HepG2 (cell line): ENCODE measurements around the gene SF3B2. TPM values are rescaled to one million over a fixed set of nuclear protein-coding genes. Genes with fewer than 3 reads are reported as not detected.

Experiments used
- ATAC-seq: fragments of 200-7000 bp; cut with Tn5 transposase; 3 replicates; pipeline ENCODE4 v1.9.1; 2020; ENCODE audit warnings: mild to moderate bottlenecking, moderate library complexity
- Bru-seq: library from RNA; stranded (reverse); fragments of 400-500 nt; gene quantifications from one replicate; lab custom pipeline; 2021; lab: Mats Ljungman, UMichigan
- BruChase-seq, 2 experiments: library from RNA; stranded (reverse); fragments of 400-500 nt; gene quantifications; one replicate each; lab custom pipeline; 2021; lab: Mats Ljungman, UMichigan
- BruUV-seq: library from RNA; stranded (reverse); fragments of 400-500 nt; replicated peaks from 2 replicates; lab custom pipeline; 2021; lab: Mats Ljungman, UMichigan
- CTCF ChIA-PET: fragments of 300-600 bp; formaldehyde crosslinking; extraction: SDS; loops from one replicate; lab custom pipeline; 2021; ENCODE audit warnings: low total read pairs, inconsistent platforms, low intra/inter-chr PET ratio; lab: Yijun Ruan, JAX
- POLR2A ChIA-PET: fragments of 350-600 bp; sonication (Branson Sonifier 250); formaldehyde crosslinking; loops from one replicate; lab custom pipeline; 2020; ENCODE audit warnings: antibody characterized with exemption, inconsistent platforms; lab: Yijun Ruan, JAX
- DNase-seq: peaks from one replicate; pipeline ENCODE4 v3.0.0-alpha.2; 2015; ENCODE audit warnings: low spot score
- FAIRE-seq: peaks from 3 replicates; lab custom pipeline; 2011; peaks lifted over from hg19 to GRCh38; lab: Jason Lieb, UNC
- H2AFZ ChIP-seq: one replicate; pipeline ENCODE4 v1.6.1; 2011; ENCODE audit warnings: low read length, inconsistent platforms
- H3K27ac ChIP-seq: fragments of 300-600 bp; 3 replicates; pipeline ENCODE4 v1.8.0; 2011; ENCODE audit warnings: mixed run types, mild to moderate bottlenecking, mixed read lengths, low read length, inconsistent platforms; ENCODE audit not compliant: insufficient read depth; ENCODE audit errors: extremely low read length
- H3K27me3 ChIP-seq, 2 experiments: fragments of 200-600 bp in 1 of 2; 2 replicates in 1 of 2; 3 replicates in 1 of 2; pipeline versions ENCODE4 v1.6.0 to v1.8.0; 2011; ENCODE audit warnings: low read length in 2 of 2, mild to moderate bottlenecking in 2 of 2, moderate library complexity in 2 of 2, inconsistent platforms in 1 of 2; ENCODE audit not compliant: insufficient read depth in 2 of 2, control insufficient read depth in 1 of 2
- H3K36me3 ChIP-seq, 2 experiments: fragments of 200-600 bp in 1 of 2; replicated peaks in 1 of 2; 2 replicates in 1 of 2; 3 replicates in 1 of 2; pipeline versions ENCODE4 v1.5.1 to v1.8.0; 2011; ENCODE audit warnings: low read length in 2 of 2, inconsistent platforms in 1 of 2; ENCODE audit not compliant: insufficient read depth in 2 of 2, control insufficient read depth in 1 of 2
- H3K4me1 ChIP-seq: 2 replicates; pipeline ENCODE4 v1.5.1; 2012; ENCODE audit warnings: low read length, inconsistent platforms; ENCODE audit not compliant: insufficient read depth
- H3K4me2 ChIP-seq: 2 replicates; pipeline ENCODE4 v1.6.0; 2011; ENCODE audit warnings: low read depth, low read length, inconsistent platforms
- H3K4me3 ChIP-seq, 3 experiments: fragments of 200-600 bp in 1 of 3; sonication (generic), shearing (Covaris generic) in 1 of 3; replicated peaks in 1 of 3; 2 replicates each; pipeline ENCODE4 v1.5.1; 2011 to 2016; ENCODE audit warnings: low read length in 3 of 3, inconsistent platforms in 2 of 3, low read depth in 2 of 3, mild to moderate bottlenecking in 2 of 3, control low read depth in 1 of 3, mixed read lengths in 1 of 3; ENCODE audit not compliant: insufficient read depth in 1 of 3
- H3K79me2 ChIP-seq: one replicate; pipeline ENCODE4 v1.6.1; 2011; ENCODE audit warnings: low read length, inconsistent platforms; ENCODE audit not compliant: insufficient read depth
- H3K9ac ChIP-seq: 2 replicates; pipeline ENCODE4 v1.6.0; 2011; ENCODE audit warnings: mild to moderate bottlenecking, low read depth, low read length, inconsistent platforms; ENCODE audit not compliant: insufficient read depth
- H3K9me3 ChIP-seq: 2 replicates; pipeline ENCODE4 v1.5.1; 2012; ENCODE audit warnings: mild to moderate bottlenecking, low read length
- H4K20me1 ChIP-seq: 2 replicates; pipeline ENCODE4 v1.6.0; 2011; ENCODE audit warnings: inconsistent platforms, mild to moderate bottlenecking, low read length, moderate library complexity; ENCODE audit not compliant: insufficient read depth
- ARNTL ChIP-seq: sonication (generic); formaldehyde crosslinking; IDR thresholded peaks from 2 replicates; pipeline ENCODE4 v1.4.0; 2020; ENCODE audit warnings: mild to moderate bottlenecking, missing genetic modification reagents
- ATF6 ChIP-seq: sonication (generic); formaldehyde crosslinking; conservative IDR thresholded peaks from 2 replicates; pipeline ENCODE4 v1.4.0; 2020; ENCODE audit warnings: missing genetic modification reagents
- IKZF1 ChIP-seq: fragments of 450-650 bp; IDR thresholded peaks from 2 replicates; pipeline ENCODE4 v1.7.1; 2016
- KLF11 ChIP-seq: IDR thresholded peaks from 2 replicates; pipeline ENCODE4 v1.6.1; 2016; ENCODE audit warnings: missing compliant biosample characterization
- ZBTB8A ChIP-seq: sonication (generic); formaldehyde crosslinking; IDR thresholded peaks from 2 replicates; pipeline ENCODE4 v1.4.0; 2020; ENCODE audit warnings: mild to moderate bottlenecking, low read depth, missing genetic modification reagents, borderline replicate concordance
- ZNF292 ChIP-seq: sonication (generic); formaldehyde crosslinking; IDR thresholded peaks from 2 replicates; pipeline ENCODE4 v1.8.1; 2022; ENCODE audit warnings: mild to moderate bottlenecking, low read depth, missing genetic modification reagents, borderline replicate concordance
- ZNF510 ChIP-seq: sonication (generic); formaldehyde crosslinking; IDR thresholded peaks from 2 replicates; pipeline ENCODE4 v1.4.0; 2020; ENCODE audit warnings: low read depth, mild to moderate bottlenecking, missing genetic modification reagents
- ZNF547 ChIP-seq: sonication (generic); formaldehyde crosslinking; IDR thresholded peaks from 2 replicates; pipeline ENCODE4 v1.5.1; 2020; ENCODE audit warnings: mild to moderate bottlenecking, missing genetic modification reagents
- ZNF7 ChIP-seq: IDR thresholded peaks from 2 replicates; pipeline ENCODE4 v1.6.1; 2016; ENCODE audit warnings: missing biosample characterization, missing genetic modification reagents
- ZNF740 ChIP-seq: sonication (generic); formaldehyde crosslinking; IDR thresholded peaks from 2 replicates; pipeline ENCODE4 v1.4.0; 2020; ENCODE audit warnings: missing genetic modification reagents
- ZNF883 ChIP-seq: sonication (generic); formaldehyde crosslinking; IDR thresholded peaks from 2 replicates; pipeline ENCODE4 v1.5.1; 2020; ENCODE audit warnings: mild to moderate bottlenecking, missing genetic modification reagents; ENCODE audit errors: not compliant biosample characterization
- WGBS: methylation state at CpG from one replicate; pipeline ENCODE4 v1.1.6; 2017; ENCODE audit warnings: low lambda C conversion rate; 5-methylcytosine and 5-hydroxymethylcytosine counted together
- in situ Hi-C: cut with HindIII; loops from 2 replicates; pipeline ENCODE4 v1.10.0; 2017; ENCODE audit warnings: low pct_unique_long_range_greater_than_20kb; ENCODE audit not compliant: extremely low pct_ligation_motif_present
- intact Hi-C: fragments of 100-400 bp; cut with micrococcal nuclease; formaldehyde crosslinking; loops from one replicate; pipeline ENCODE4 v1.10.0; 2022; ENCODE audit not compliant: unreplicated experiment
- long read RNA-seq, 2 experiments: library from RNA in 1 of 2; library from polyadenylated mRNA in 1 of 2; stranded (forward) in 1 of 2; unstranded in 1 of 2; transcript quantifications; one replicate each; pipeline ENCODE4 v2.0.0, GENCODE V29; 2019 to 2022
- polyA minus RNA-seq, 3 experiments: library from RNA; depleted of rRNA, polyadenylated mRNA; stranded (reverse); fragments of >200 nt; gene quantifications; 2 replicates each; pipeline ENCODE4 v1.2.3, GENCODE V29; 2011; ENCODE audit warnings: low replicate concordance in 1 of 3
- polyA plus RNA-seq, 8 experiments: library from polyadenylated mRNA; depleted of rRNA in 3 of 8; stranded (reverse) in 7 of 8; unstranded in 1 of 8; fragments of >200 nt; fragmentation: Illumina TruSeq in 4 of 8; extraction: Trizol in 4 of 8; gene quantifications; 2 replicates each; pipeline versions ENCODE4 v1.2.1 to v1.2.3, GENCODE V29; 2011 to 2016; ENCODE audit warnings: low read depth in 4 of 8, missing spikeins in 1 of 8, mixed read lengths in 1 of 8; ENCODE audit not compliant: insufficient read depth in 1 of 8
- total RNA-seq, 5 experiments: library from RNA; depleted of rRNA; stranded (reverse); fragments of >200 nt; fragmentation: Illumina TruSeq; extraction: Trizol; gene quantifications; 2 replicates each; pipeline ENCODE4 v1.2.3, GENCODE V29; 2016; ENCODE audit warnings: low read depth in 1 of 5

Gene SF3B2, protein sequence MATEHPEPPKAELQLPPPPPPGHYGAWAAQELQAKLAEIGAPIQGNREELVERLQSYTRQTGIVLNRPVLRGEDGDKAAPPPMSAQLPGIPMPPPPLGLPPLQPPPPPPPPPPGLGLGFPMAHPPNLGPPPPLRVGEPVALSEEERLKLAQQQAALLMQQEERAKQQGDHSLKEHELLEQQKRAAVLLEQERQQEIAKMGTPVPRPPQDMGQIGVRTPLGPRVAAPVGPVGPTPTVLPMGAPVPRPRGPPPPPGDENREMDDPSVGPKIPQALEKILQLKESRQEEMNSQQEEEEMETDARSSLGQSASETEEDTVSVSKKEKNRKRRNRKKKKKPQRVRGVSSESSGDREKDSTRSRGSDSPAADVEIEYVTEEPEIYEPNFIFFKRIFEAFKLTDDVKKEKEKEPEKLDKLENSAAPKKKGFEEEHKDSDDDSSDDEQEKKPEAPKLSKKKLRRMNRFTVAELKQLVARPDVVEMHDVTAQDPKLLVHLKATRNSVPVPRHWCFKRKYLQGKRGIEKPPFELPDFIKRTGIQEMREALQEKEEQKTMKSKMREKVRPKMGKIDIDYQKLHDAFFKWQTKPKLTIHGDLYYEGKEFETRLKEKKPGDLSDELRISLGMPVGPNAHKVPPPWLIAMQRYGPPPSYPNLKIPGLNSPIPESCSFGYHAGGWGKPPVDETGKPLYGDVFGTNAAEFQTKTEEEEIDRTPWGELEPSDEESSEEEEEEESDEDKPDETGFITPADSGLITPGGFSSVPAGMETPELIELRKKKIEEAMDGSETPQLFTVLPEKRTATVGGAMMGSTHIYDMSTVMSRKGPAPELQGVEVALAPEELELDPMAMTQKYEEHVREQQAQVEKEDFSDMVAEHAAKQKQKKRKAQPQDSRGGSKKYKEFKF
- total RNA-seq (2016; rRNA removed; fragmentation: Illumina TruSeq; extraction: Trizol): 153 and 162 TPM in 2 replicates
- total RNA-seq (2016; cell fraction: cytosol; rRNA removed; fragmentation: Illumina TruSeq; extraction: Trizol; ENCODE audit: low read depth): 24.9 and 29.2 TPM in 2 replicates
- total RNA-seq (2016; cell fraction: insoluble cytoplasmic fraction; rRNA removed; fragmentation: Illumina TruSeq; extraction: Trizol): 148 and 159 TPM in 2 replicates
- 48.0 and 57.0 TPM in 2 replicates for total RNA-seq (2016; cell fraction: membrane; rRNA removed; fragmentation: Illumina TruSeq; extraction: Trizol)
- 99.3 and 107 TPM in 2 replicates for total RNA-seq (2016; cell fraction: nucleus; rRNA removed; fragmentation: Illumina TruSeq; extraction: Trizol)
- 70.0 and 70.4 TPM in 2 replicates for polyA plus RNA-seq (2011; rRNA removed)
- polyA plus RNA-seq (2011; cell fraction: cytosol; rRNA removed): 50.3 and 68.8 TPM in 2 replicates
- polyA plus RNA-seq (2011; cell fraction: nucleus; rRNA removed): 212 and 260 TPM in 2 replicates
- polyA plus RNA-seq (2012): 145 and 154 TPM in 2 replicates
- polyA plus RNA-seq (2016; cell fraction: cytosol; fragmentation: Illumina TruSeq; extraction: Trizol; ENCODE audit: low read depth): 14.0 and 18.8 TPM in 2 replicates
- 200 and 221 TPM in 2 replicates for polyA plus RNA-seq (2016; cell fraction: insoluble cytoplasmic fraction; fragmentation: Illumina TruSeq; extraction: Trizol; ENCODE audit: low read depth)
- 28.7 and 33.4 TPM in 2 replicates for polyA plus RNA-seq (2016; cell fraction: membrane; fragmentation: Illumina TruSeq; extraction: Trizol; ENCODE audit: low read depth)
- 252 and 263 TPM in 2 replicates for polyA plus RNA-seq (2016; cell fraction: nucleus; fragmentation: Illumina TruSeq; extraction: Trizol; ENCODE audit: insufficient read depth, low read depth)
- 37.0 and 52.6 TPM in 2 replicates for polyA minus RNA-seq (2011; rRNA and poly(A)+ RNA removed; ENCODE audit: low replicate concordance)
- 57.2 and 60.0 TPM in 2 replicates for polyA minus RNA-seq (2011; cell fraction: cytosol; rRNA and poly(A)+ RNA removed)
- polyA minus RNA-seq (2011; cell fraction: nucleus; rRNA and poly(A)+ RNA removed): 46.9 and 52.8 TPM in 2 replicates
- percentile 90 among the genes with signal in this experiment for Bru-seq, nascent RNA
- percentile 97 among the genes with signal in this experiment for BruChase-seq, experiment 1, labeled RNA remaining after a 6-hour chase
- BruChase-seq, experiment 2, labeled RNA remaining after a 2-hour chase: percentile 94 among the genes with signal in this experiment
- long read RNA-seq, experiment 1, transcript SF3B2-201 (22 exons, 2,903 nt): major isoform, 27 of 109 reads
- long read RNA-seq, experiment 1, partial matches to known transcripts: 69 of 109 reads
- long read RNA-seq, experiment 1, other reads (novel, unspliced or antisense): 10 of 109 reads
- long read RNA-seq, experiment 2, transcript SF3B2-201 (22 exons, 2,903 nt): major isoform, 59 of 314 reads
- long read RNA-seq, experiment 2, partial matches to known transcripts: 159 of 314 reads
- long read RNA-seq, experiment 2, other reads (novel, unspliced or antisense): 93 of 314 reads

DNA sequence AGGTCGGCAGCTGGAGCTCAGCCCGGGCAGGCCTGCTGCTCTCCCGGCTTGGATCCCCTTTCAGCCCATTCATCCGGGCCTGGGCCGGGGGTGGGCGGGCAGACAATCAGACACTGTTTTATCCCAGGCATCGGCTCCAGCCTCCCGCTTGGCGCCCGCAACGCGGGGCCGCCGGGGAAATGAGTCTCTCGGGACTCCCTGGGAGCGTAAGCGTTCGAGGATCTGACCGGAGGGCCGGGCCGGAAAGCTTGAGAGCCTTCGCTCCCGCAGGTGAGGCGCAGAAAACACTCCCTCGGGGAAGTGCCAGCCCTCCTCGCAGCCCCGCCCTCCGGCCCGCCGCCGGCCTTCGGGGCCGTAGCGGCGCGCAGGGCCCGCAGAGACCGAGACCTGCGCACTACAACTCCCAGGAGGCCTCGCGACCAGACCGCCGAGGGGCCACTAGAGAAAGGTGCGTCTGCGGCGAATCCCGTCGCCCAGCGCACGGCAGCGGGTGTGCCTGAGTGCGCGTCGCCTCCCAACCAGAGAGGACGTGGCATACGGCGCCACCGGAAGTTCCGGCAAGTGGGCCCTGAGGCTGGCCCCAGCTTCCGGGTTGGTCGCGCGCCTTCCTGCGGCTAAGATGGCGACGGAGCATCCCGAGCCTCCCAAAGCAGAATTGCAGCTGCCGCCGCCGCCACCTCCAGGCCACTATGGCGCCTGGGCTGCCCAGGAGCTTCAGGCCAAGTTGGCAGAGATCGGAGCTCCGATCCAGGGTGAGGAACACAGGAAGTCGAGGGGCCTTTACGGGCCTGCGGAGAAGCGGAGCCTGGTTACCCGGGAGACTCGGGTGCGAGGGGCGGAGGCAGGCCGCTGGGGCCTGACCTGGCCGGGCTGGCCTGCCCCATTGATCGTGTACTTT lies at the start of gene SF3B2:
Gene SF3B2 (plus strand): TSS at position 599 of the 898 bp plus-strand sequence. CDS start 21 bp downstream, at position 620.
- DNase-seq (peak; percentile 95), FAIRE-seq (peak; percentile 79), ATAC-seq (peak; percentile 96)
- Histone ChIP-seq H3K4me3 (peak within 1 kb of the TSS; percentile 83 to 93 (median 93)), H4K20me1 (no peaks in the 10 kb centered on the region), H3K27ac (peak within 1 kb of the TSS; percentile 79), H3K4me1 (peaks cover 40% of the 10 kb centered on the region), H3K27me3 (peaks cover 0 to 23% of the 10 kb centered on the region in 2 experiments; a peak in 3 of 5 replicates), H3K9ac (peak within 1 kb of the TSS; percentile 94), H3K9me3 (no peaks in the 10 kb centered on the region), H3K79me2 (peaks cover 24% of the 10 kb centered on the region), H3K36me3 (peaks cover 13 to 22% of the 10 kb centered on the region in 2 experiments), H3K4me2 (peak within 1 kb of the TSS; percentile 96), H2AFZ (no peak within 1 kb of the TSS)
- WGBS: 0% methylated on average over 4 of the region's 84 CpGs
- ChIA-PET CTCF (no interaction called here), POLR2A (interaction anchor here (0.6 to 4.8 kb wide), 27 partner anchors 7 to 437 kb away, joined by 3 to 40 read pairs (median 4); partner anchors contain the start of genes BANF1, CCDC85B, CFL1 and EIF1AD)
- intact Hi-C loops: loop anchor here (1.0 kb wide), 1 partner anchor 50 kb away; the partner anchor contains the start of genes BANF1 and EIF1AD
- no TSS peak for BruUV-seq
- in situ Hi-C loops: no loop called here
- TF ChIP-seq ATF6 (CRISPR knock-in tag) (peak; percentile 92), ZNF740 (0 out of 2 replicates have a peak, but pooled peaks have one; percentile 59), IKZF1 (no peak), ZNF883 (CRISPR knock-in tag) (peak; percentile 59), ZNF7 (CRISPR knock-in tag) (no peak), ARNTL (CRISPR knock-in tag) (peak; percentile 45), ZNF510 (CRISPR knock-in tag) (0 out of 2 replicates have a peak, but pooled peaks have one; percentile 72), ZNF547 (CRISPR knock-in tag) (peak; percentile 84), ZBTB8A (CRISPR knock-in tag) (no peak), ZNF292 (CRISPR knock-in tag) (no peak; the same call in 1 of the 2 replicates), KLF11 (CRISPR knock-in tag) (peak; percentile 83; the same call in 1 of the 2 replicates)
